Uterus (tissue), 2 donors: ENCODE measurements around the gene ATP8A2.

ENCODE experiments used
- POLR2A ChIP-seq, 2 donors: fragments of 450-650 bp; IDR thresholded peaks; one replicate each; pipeline ENCODE4 v1.6.1; 2016; ENCODE audit warnings: antibody characterized with exemption in 2 of 2, mild to moderate bottlenecking in 1 of 2, moderate library complexity in 1 of 2
- TF ChIP-seq, protein P1 (sequence below), 4 experiments: fragments of 200-600 bp in 2 of 4; fragments of 450-650 bp in 2 of 4; sonication (generic) in 2 of 4; IDR thresholded peaks; one replicate each; pipeline ENCODE4 v1.5.1; 2016 to 2019; ENCODE audit warnings: antibody characterized with exemption in 4 of 4, mild to moderate bottlenecking in 2 of 4, moderate library complexity in 1 of 4

DNA sequence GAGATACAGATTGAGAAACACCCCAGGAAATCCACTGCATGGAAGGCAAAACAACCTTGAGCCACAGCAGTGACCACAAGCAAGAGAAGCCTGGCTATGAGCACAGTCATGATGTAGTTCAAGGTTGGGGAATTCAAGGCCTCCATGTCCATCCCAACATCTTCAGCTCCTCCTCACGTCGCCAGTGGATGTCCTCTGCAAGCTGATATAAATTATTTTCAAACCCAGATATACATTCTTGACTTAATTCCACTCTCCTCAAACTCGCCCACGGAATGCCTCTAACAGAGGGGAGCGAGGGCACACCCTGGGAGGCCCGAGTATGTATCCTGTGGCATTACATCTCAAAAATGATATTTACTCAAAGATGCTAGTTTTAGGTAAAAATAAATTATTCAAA is 574.5 kb downstream of the ATP8A2 start:
- TF ChIP-seq, protein P1, sequence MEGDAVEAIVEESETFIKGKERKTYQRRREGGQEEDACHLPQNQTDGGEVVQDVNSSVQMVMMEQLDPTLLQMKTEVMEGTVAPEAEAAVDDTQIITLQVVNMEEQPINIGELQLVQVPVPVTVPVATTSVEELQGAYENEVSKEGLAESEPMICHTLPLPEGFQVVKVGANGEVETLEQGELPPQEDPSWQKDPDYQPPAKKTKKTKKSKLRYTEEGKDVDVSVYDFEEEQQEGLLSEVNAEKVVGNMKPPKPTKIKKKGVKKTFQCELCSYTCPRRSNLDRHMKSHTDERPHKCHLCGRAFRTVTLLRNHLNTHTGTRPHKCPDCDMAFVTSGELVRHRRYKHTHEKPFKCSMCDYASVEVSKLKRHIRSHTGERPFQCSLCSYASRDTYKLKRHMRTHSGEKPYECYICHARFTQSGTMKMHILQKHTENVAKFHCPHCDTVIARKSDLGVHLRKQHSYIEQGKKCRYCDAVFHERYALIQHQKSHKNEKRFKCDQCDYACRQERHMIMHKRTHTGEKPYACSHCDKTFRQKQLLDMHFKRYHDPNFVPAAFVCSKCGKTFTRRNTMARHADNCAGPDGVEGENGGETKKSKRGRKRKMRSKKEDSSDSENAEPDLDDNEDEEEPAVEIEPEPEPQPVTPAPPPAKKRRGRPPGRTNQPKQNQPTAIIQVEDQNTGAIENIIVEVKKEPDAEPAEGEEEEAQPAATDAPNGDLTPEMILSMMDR (IDR thresholded peaks at IDR 0.05) = no peak
- no peak for TF ChIP-seq POLR2A (IDR thresholded peaks at IDR 0.05)
